Vagina (tissue), 2 donors: ENCODE measurements around the gene METTL17.

Experiments used
- CTCF ChIP-seq, 3 experiments: fragments of 450-650 bp in 2 of 3; fragments of 200-600 bp in 1 of 3; sonication (generic) in 1 of 3; IDR thresholded peaks; one replicate each; pipeline ENCODE4 v1.5.1; 2017 to 2019; ENCODE audit warnings: antibody characterized with exemption in 3 of 3, mild to moderate bottlenecking in 2 of 3, moderate library complexity in 2 of 3
- POLR2A ChIP-seq, 2 donors: fragments of 450-650 bp; IDR thresholded peaks; one replicate each; pipeline ENCODE4 v1.6.1; 2017; ENCODE audit warnings: antibody characterized with exemption in 2 of 2, mild to moderate bottlenecking in 2 of 2, moderate library complexity in 2 of 2

- no peak for TF ChIP-seq CTCF (IDR thresholded peaks at IDR 0.05)
- TF ChIP-seq POLR2A (IDR thresholded peaks at IDR 0.05): no peak
Measured at GRCh38 chr14:20956376-20956976, 33.3 kb upstream of the METTL17 start.
